Hair follicular keratinocyte (primary cell): ENCODE data around the gene ODAM. TPM values are rescaled to one million over a fixed set of nuclear protein-coding genes. Genes with fewer than 3 reads are reported as not detected.

Source experiments
- total RNA-seq: library from RNA; depleted of rRNA; stranded (reverse); fragments of >200 nt; gene quantifications from 2 replicates; pipeline ENCODE4 v1.2.3, GENCODE V29; 2015

ODAM gene, protein sequence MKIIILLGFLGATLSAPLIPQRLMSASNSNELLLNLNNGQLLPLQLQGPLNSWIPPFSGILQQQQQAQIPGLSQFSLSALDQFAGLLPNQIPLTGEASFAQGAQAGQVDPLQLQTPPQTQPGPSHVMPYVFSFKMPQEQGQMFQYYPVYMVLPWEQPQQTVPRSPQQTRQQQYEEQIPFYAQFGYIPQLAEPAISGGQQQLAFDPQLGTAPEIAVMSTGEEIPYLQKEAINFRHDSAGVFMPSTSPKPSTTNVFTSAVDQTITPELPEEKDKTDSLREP
- not detected in 2 replicates for total RNA-seq

DNA sequence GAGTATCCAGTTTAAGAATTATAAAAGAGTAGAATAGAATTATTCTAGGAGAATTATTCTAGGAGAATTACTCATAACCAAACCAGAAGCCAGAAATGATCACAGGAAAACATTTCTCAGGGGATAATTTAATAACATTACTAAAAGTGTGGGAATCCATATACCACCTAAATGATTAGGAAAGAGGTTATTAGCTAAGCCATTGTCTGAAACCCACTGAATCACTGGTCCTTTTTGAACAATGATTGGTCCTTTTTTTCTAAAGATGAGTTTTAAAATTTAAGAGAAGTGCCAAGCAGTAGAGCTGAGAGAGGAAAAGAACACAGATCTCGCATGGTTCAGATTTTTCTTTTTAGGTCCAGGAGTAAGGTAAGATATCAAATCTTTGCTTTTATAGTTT is at the start of gene ODAM:
TSS of gene ODAM (plus strand) at position 301 of the 400 bp plus-strand sequence. CDS start 819 bp downstream, outside the sequence.

DNA sequence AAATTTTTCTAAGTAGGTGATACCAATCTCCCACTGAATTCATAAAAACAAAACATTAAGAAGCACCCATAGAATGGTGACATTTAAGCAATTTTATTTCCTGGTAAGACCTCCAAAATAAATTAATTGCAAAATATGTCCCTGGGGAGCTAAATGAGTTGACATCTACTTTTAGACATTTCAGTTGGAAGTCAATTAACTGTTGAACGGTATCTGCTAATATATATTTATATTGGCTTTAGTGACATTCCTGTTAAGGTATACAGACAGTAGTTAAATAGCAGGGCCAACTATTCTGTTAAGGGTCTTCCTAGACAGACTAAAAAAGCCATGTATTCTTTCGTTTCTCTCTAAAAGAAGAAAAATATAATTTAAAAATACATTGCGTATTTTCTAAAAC is 41.6 kb upstream of the ODAM start, which contains the start of gene PRR27:
TSS of gene PRR27 (plus strand) at position 301 of the 400 bp plus-strand sequence. CDS start 139 bp downstream, outside the sequence.

DNA sequence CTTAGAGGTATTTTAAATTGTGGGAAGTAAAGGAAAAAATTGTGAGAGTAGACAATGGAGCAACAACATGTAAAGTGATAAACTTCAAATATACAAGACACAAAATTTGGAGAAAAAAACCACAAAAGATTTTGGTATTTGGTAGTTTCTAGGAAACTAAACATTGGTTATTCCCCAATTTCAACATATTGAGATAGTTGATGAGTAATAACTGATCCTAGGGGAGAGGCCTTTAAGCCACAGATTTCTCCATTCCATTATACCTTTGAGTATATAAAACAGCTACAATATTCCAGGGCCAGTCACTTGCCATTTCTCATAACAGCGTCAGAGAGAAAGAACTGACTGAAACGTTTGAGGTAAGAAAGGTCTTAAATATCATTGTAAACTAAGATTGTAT is 30.3 kb downstream of the ODAM start, which contains the start of gene FDCSP:
TSS of gene FDCSP (plus strand) at position 301 of the 400 bp plus-strand sequence. CDS start 5,071 bp downstream, outside the sequence.

DNA sequence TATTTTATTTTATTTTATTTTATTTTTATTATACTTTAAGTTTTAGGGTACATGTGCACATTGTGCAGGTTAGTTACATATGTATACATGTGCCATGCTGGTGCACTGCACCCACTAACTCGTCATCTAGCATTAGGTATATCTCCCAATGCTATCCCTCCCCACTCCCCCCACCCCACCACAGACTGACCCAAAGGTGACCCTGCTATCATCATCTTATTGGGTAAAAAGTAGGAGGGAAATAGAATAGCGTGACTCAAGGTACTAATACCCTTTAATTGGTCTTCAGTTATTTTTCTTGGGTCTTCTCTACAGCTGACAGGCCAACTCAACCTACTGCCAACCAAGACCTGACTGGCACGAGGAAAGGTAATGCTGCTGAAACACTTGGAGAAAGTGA is 46.8 kb downstream of the ODAM start, which contains the start of gene CSN3:
TSS of gene CSN3 (plus strand) at position 301 of the 400 bp plus-strand sequence. CDS start 2,223 bp downstream, outside the sequence.

Other genes with a start within 250 kb of the ODAM start
- not detected in 2 replicates for gene CSN2, start 230.0 kb upstream of the ODAM start, total RNA-seq
- gene STATH, start 199.8 kb upstream of the ODAM start, total RNA-seq: not detected in 2 replicates
- gene HTN3, start 167.3 kb upstream of the ODAM start, total RNA-seq: not detected in 2 replicates
- gene HTN1, start 145.3 kb upstream of the ODAM start, total RNA-seq: not detected in 2 replicates
- not detected in 2 replicates for gene PRR27, start 41.5 kb upstream of the ODAM start, total RNA-seq
- gene FDCSP, start 30.4 kb downstream of the ODAM start, total RNA-seq: not detected in 2 replicates
- not detected in 2 replicates for gene CSN3, start 46.9 kb downstream of the ODAM start, total RNA-seq
- gene CABS1, start 139.3 kb downstream of the ODAM start, total RNA-seq: not detected in 2 replicates
- gene SMR3A, start 165.0 kb downstream of the ODAM start, total RNA-seq: not detected in 2 replicates
- not detected in 2 replicates for gene SMR3B, start 187.4 kb downstream of the ODAM start, total RNA-seq
- not detected in 2 replicates for gene OPRPN, start 202.2 kb downstream of the ODAM start, total RNA-seq